Mucosa of rectum (tissue), 2 donors: ENCODE measurements around the gene COPA.
A peak's percentile ranks its signal among the peaks of the same experiment; 100 is the strongest.

ENCODE experiments used
- H3K27ac ChIP-seq, 2 donors: one replicate each; pipeline ENCODE4 v1.7.0; 2013; ENCODE audit warnings: inconsistent platforms in 2 of 2, low read depth in 2 of 2, low read length in 2 of 2
- H3K27me3 ChIP-seq, 2 donors: one replicate each; pipeline ENCODE4 v1.7.0; 2013; ENCODE audit warnings: low read length in 2 of 2; ENCODE audit not compliant: control insufficient read depth in 2 of 2, insufficient read depth in 2 of 2
- H3K36me3 ChIP-seq, 2 donors: one replicate each; pipeline ENCODE4 v1.7.0; 2013; ENCODE audit warnings: low read length in 2 of 2; ENCODE audit not compliant: control insufficient read depth in 2 of 2, insufficient read depth in 2 of 2
- H3K4me1 ChIP-seq, 2 donors: one replicate each; pipeline ENCODE4 v1.7.0; 2013; ENCODE audit warnings: low read length in 2 of 2, mild to moderate bottlenecking in 1 of 2; ENCODE audit not compliant: control insufficient read depth in 2 of 2, insufficient read depth in 2 of 2
- H3K4me3 ChIP-seq, 2 donors: one replicate each; pipeline ENCODE4 v1.7.0; 2013; ENCODE audit warnings: low read length in 2 of 2
- H3K9ac ChIP-seq, 2 donors: one replicate each; pipeline ENCODE4 v1.7.0; 2013; ENCODE audit warnings: low read length in 2 of 2, low read depth in 1 of 2, mild to moderate bottlenecking in 1 of 2
- H3K9me3 ChIP-seq, 2 donors: one replicate each; pipeline ENCODE4 v1.7.0; 2013; ENCODE audit warnings: low read length in 2 of 2; ENCODE audit not compliant: control insufficient read depth in 2 of 2
- donor health status: healthy.
- donor health status: Normal muscosa, but diverticular disease.

The COPA gene

DNA sequence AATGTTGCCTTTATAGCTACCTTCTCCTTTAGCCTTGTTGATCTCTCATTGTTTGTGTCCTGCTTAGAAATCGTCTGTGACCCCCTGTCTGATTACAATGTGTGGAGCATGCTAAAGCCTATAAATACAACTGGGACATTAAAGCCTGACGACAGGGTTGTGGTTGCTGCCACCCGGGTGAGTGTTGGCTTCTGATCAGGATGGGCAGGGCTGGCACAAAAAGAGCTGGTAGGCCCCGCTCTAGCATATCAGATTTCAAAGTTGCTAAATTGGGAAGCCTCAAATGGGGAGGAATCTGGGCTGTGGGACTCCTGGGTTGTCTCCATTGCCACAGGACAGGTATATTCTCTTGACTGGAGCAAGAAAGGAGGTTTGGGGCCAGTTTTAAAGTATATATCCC is 8.6 kb upstream of the COPA start:
- Histone ChIP-seq H3K9me3 (no peaks in the 10 kb centered on the region), H3K36me3 (peaks cover 83 to 88% of the 10 kb centered on the region in 2 donors), H3K4me1 (no peaks in the 10 kb centered on the region), H3K4me3 (no peak overlapping the region), H3K27ac (no peak overlapping the region), H3K27me3 (no peaks in the 10 kb centered on the region), H3K9ac (no peak overlapping the region)

DNA sequence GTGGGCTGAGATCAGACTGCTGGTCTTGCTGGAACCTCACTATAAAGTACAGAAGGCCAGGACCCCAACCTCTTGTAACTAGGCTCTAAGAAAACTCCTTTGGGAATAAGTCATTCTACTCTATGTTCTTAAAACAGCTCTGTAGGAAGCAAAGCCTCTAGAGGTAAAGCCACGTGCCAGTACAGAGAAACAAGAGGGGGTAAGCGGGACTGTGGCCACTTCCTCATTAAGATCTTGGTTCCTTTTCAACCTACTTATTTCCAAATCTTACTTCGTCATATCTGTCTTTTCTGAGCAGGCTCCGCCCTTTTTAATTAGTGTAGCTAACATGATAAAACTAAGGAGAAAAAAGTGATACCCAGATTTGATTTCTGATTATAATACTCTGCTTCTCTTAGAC is 3.9 kb upstream of the COPA start:
- Histone ChIP-seq H3K9ac (no peak overlapping the region), H3K27me3 (no peaks in the 10 kb centered on the region), H3K9me3 (no peaks in the 10 kb centered on the region), H3K27ac (no peak overlapping the region), H3K36me3 (peaks cover 50 to 54% of the 10 kb centered on the region in 2 donors), H3K4me1 (peaks cover 15 to 18% of the 10 kb centered on the region in 2 donors), H3K4me3 (no peak overlapping the region)

DNA sequence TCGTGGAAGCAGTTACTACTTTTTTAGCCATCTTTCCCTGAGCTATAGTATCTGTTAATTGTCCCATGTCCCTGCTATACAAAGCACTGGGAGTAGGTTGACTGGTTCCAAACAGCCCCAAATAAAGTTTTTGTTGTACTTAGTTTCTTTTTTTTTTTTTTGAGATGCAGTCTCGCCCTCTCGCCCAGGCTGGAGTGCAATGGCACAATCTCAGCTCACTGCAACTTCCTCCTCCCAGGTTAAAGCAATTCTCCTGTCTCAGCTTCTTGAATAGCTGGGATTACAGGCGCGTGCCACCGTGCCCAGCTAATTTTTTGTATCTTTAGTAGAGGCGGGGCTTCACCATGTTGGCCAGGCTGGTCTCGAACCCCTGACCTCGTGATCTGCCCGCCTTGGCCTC is 3.4 kb upstream of the COPA start:
- Histone ChIP-seq H3K9me3 (no peaks in the 10 kb centered on the region), H3K4me1 (peaks cover 20 to 21% of the 10 kb centered on the region in 2 donors), H3K4me3 (no peak overlapping the region), H3K27me3 (no peaks in the 10 kb centered on the region), H3K9ac (no peak overlapping the region), H3K27ac (no peak overlapping the region), H3K36me3 (peaks cover 46 to 49% of the 10 kb centered on the region in 2 donors)

DNA sequence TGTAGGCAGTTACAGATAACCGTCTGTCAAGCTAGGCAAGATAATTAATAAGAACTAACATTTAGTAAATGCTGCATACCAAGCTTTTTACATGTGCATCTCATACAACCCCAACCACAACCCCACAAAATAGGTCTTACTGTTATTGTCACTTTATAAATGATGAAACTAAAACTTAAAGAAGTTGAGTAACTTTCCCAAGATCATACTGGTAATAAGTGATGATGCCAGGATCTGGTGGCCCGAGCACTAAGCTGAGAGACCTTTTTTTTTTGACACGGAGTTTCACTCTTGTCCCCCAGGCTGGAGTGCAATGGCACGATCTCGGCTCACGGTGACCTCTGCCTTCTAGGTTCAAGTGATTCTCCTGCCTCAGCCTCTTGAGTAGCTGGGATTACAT is 1.9 kb upstream of the COPA start:
- no peak overlapping the region for H3K27ac ChIP-seq
- H3K4me3 ChIP-seq, result no peak overlapping the region
- no peaks in the 10 kb centered on the region for H3K9me3 ChIP-seq
- H3K9ac ChIP-seq, result no peak overlapping the region
- peaks cover 23 to 29% of the 10 kb centered on the region in 2 donors for H3K4me1 ChIP-seq
- peaks cover 36 to 38% of the 10 kb centered on the region in 2 donors for H3K36me3 ChIP-seq
- H3K27me3 ChIP-seq, result no peaks in the 10 kb centered on the region

DNA sequence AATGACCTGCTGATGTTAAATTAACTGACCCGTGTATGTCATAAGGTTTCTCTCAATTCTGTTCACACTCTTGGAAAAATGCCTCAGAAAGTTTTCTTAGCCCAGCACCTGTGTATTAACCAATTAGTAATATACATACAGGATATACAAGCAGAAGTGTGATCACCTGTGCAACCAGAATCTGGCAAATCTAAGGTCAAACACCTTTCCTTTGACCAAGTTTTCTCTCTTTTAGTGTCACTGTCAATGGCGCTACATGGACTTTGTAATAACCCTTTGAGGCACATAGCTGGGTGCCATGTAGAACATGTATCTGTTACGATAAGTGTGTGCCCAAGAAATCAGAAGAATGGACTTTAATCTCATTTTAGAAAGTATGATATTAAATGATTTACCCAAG is 1.2 kb upstream of the COPA start:
- peaks cover 35 to 38% of the 10 kb centered on the region in 2 donors for H3K36me3 ChIP-seq
- H3K9ac ChIP-seq, result peak overlapping the region in 1 of 2 donors; percentile 99
- H3K27me3 ChIP-seq, result no peaks in the 10 kb centered on the region
- H3K9me3 ChIP-seq, result no peaks in the 10 kb centered on the region
- H3K4me1 ChIP-seq, result peaks cover 23 to 29% of the 10 kb centered on the region in 2 donors
- H3K4me3 ChIP-seq, result peak overlapping the region; percentile 92 to 99
- no peak overlapping the region for H3K27ac ChIP-seq

DNA sequence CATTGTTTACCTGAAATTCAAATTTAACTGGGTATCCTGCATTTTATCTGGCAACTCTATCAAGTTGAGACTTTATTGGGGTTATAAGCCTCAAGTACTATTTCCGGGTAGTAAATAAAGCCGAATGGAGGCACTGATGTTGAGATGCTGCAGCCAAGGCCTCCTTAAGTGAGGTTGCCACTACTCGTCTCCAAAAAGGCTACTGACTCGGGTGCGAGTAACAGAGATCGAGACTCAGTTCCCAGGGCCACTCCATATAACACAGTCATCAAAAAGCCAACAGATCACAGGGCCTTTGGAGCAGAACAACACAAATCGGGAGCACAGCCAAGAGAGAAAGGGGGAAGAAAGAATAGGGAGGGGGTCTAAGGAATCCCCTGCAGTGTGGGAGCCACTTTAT is 524 bp downstream of the COPA start:
- Histone ChIP-seq H3K36me3 (peaks cover 30 to 37% of the 10 kb centered on the region in 2 donors), H3K4me1 (peaks cover 23 to 29% of the 10 kb centered on the region in 2 donors), H3K9me3 (no peaks in the 10 kb centered on the region), H3K27me3 (no peaks in the 10 kb centered on the region), H3K9ac (peak overlapping the region; percentile 97 to 99), H3K27ac (peak overlapping the region; percentile 87 to 91), H3K4me3 (peak overlapping the region; percentile 92 to 99)

DNA sequence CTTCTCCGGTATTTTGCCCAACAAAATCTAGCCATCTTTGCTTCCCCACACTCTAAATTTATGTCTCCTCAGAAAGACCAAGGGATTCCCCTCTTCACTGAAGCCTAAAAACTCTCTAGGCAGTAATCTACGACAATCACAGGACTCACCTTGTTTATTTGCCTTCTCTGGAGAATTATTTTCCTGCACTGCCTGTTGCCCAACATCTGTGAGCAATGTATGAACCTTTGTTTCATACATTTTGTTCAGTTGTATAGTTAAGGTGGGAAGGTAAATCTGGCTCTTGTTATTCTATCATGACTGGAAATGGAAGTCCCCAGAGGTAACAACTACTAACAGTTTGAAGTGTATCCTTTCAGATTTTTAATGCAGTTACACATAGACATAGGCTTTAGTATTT is 2.2 kb downstream of the COPA start:
- H3K4me1 ChIP-seq, result peaks cover 23 to 24% of the 10 kb centered on the region in 2 donors
- no peak overlapping the region for H3K9ac ChIP-seq
- H3K4me3 ChIP-seq, result no peak overlapping the region
- H3K9me3 ChIP-seq, result no peaks in the 10 kb centered on the region
- no peaks in the 10 kb centered on the region for H3K27me3 ChIP-seq
- no peak overlapping the region for H3K27ac ChIP-seq
- H3K36me3 ChIP-seq, result peaks cover 28 to 38% of the 10 kb centered on the region in 2 donors

DNA sequence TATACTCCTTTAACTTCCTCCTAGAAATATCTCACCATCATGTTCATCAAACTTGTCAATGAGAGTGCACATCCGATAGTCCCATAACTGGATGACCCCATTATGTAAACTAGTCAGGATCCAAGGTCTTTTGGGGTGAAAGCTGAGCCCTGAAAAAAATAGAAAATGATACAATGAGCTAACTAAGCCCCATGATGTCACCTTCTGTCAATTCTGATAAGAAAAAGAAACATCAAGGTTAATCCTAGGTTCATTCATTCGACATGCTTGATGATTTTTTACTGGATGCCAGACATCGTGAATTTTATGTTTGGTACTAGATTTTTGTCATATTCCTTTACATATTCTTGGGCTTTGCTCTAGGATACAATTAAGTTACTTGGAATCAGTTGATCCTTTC is 2.9 kb downstream of the COPA start:
- no peaks in the 10 kb centered on the region for H3K27me3 ChIP-seq
- H3K9me3 ChIP-seq, result no peaks in the 10 kb centered on the region
- no peak overlapping the region for H3K27ac ChIP-seq
- H3K36me3 ChIP-seq, result peaks cover 23 to 39% of the 10 kb centered on the region in 2 donors
- H3K9ac ChIP-seq, result no peak overlapping the region
- H3K4me3 ChIP-seq, result no peak overlapping the region
- H3K4me1 ChIP-seq, result peaks cover 23 to 24% of the 10 kb centered on the region in 2 donors

DNA sequence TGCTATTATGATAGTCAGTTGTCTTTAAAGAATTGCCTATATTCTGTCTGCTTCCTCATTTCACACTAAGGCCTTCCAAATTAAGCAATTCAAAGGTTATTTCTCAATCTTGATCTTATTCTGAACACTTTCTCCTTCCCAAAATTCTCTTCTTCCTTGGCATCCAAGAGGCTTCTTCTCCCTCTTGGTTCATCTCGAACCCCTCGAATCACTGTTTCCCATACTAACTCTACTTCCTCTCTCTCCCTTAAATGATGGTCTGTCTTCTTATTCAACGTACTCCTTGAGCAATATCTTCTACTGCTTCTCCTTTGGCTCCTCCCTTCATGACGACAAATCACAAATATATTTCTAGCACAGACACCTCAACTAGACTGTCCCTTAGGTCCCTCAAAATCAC is 4.5 kb downstream of the COPA start:
- peaks cover 31 to 50% of the 10 kb centered on the region in 2 donors for H3K36me3 ChIP-seq
- H3K4me1 ChIP-seq, result peaks cover 15 to 18% of the 10 kb centered on the region in 2 donors
- no peak overlapping the region for H3K4me3 ChIP-seq
- no peaks in the 10 kb centered on the region for H3K27me3 ChIP-seq
- no peak overlapping the region for H3K27ac ChIP-seq
- no peak overlapping the region for H3K9ac ChIP-seq
- H3K9me3 ChIP-seq, result no peaks in the 10 kb centered on the region

DNA sequence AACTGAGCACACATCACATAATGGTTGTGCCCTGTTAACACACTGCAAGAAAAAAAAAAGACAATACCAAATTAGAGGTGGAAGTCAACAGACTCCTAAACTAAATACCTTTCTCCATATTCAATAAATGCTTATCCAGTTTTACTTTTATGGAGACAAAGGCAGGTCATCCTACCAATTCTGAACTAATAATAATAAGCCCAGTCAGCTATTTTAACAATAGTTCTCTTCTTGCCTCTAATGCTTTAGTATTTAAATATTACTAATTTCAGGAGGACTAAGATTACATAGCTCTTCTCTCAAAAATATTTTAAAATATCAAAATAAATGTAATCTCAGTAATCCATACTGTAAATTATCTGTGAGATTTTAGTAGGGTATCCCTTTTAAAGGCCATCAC is 10.5 kb downstream of the COPA start:
- Histone ChIP-seq H3K36me3 (peaks cover 65 to 78% of the 10 kb centered on the region in 2 donors), H3K9ac (no peak overlapping the region), H3K27me3 (no peaks in the 10 kb centered on the region)

DNA sequence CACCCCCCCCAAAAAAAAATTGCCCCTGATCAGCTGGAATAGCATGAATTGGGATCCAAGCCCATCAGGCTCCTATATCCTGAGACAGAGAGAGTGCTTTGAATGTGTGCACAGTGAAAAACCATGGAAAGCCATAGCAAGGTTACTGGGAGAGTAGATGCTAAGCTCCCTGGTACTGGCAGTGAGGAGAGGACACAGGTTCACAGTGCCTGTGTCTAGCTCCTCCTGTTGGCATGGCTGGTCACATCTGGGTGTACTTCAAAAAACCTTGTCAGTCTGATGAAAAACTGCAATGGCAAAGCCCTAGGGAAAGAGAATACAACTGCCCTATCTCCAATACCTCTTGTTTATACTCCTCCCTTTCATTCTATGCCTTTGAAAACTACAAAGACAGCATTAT is 12.9 kb downstream of the COPA start:
- H3K27ac ChIP-seq, result no peak overlapping the region

More for the DNA sequence above, 10.5 kb downstream of the COPA start:
- no peaks in the 10 kb centered on the region for H3K9me3 ChIP-seq
- H3K4me1 ChIP-seq, result no peaks in the 10 kb centered on the region
- no peak overlapping the region for H3K27ac ChIP-seq
- no peak overlapping the region for H3K4me3 ChIP-seq

More for the DNA sequence above, 12.9 kb downstream of the COPA start:
- peaks cover 80 to 82% of the 10 kb centered on the region in 2 donors for H3K36me3 ChIP-seq
- no peaks in the 10 kb centered on the region for H3K4me1 ChIP-seq
- H3K4me3 ChIP-seq, result no peak overlapping the region
- no peak overlapping the region for H3K9ac ChIP-seq
- H3K9me3 ChIP-seq, result no peaks in the 10 kb centered on the region
- H3K27me3 ChIP-seq, result no peaks in the 10 kb centered on the region
